HepG2 (cell line): Measurements from ENCODE around the gene ANKRD42. TPM values are rescaled to one million over a fixed set of nuclear protein-coding genes. Genes with fewer than 3 reads are reported as not detected.

ENCODE experiments used
- ATF3 ChIP-seq: sonication (generic); formaldehyde crosslinking; IDR thresholded peaks from 2 replicates; pipeline ENCODE4 v1.4.0; 2020; ENCODE audit warnings: missing genetic modification reagents
- ATM ChIP-seq: fragments of 450-650 bp; IDR thresholded peaks from 2 replicates; pipeline ENCODE4 v1.7.1; 2017; ENCODE audit warnings: mild to moderate bottlenecking, borderline replicate concordance
- CAMTA2 ChIP-seq: sonication (generic); formaldehyde crosslinking; IDR thresholded peaks from 2 replicates; pipeline ENCODE4 v1.4.0; 2020; ENCODE audit warnings: mild to moderate bottlenecking, missing genetic modification reagents, borderline replicate concordance
- CENPBD1 ChIP-seq: sonication (generic); formaldehyde crosslinking; IDR thresholded peaks from 2 replicates; pipeline ENCODE4 v1.8.0; 2022; ENCODE audit warnings: missing genetic modification reagents, low read depth, mild to moderate bottlenecking, borderline replicate concordance
- GLI4 ChIP-seq: sonication (generic); formaldehyde crosslinking; IDR thresholded peaks from 2 replicates; pipeline ENCODE4 v1.5.1; 2020; ENCODE audit warnings: missing genetic modification reagents, mild to moderate bottlenecking, moderate library complexity, borderline replicate concordance
- GPN1 ChIP-seq: sonication (generic); formaldehyde crosslinking; IDR thresholded peaks from 2 replicates; pipeline ENCODE4 v1.5.1; 2020; ENCODE audit warnings: missing genetic modification reagents, borderline replicate concordance
- HNRNPH1 ChIP-seq: fragments of 200-400 bp; formaldehyde crosslinking; optimal IDR thresholded peaks from 2 replicates; pipeline ENCODE3; 2017; ENCODE audit warnings: mild to moderate bottlenecking, low read depth, low read length
- IKZF1 ChIP-seq: fragments of 450-650 bp; IDR thresholded peaks from 2 replicates; pipeline ENCODE4 v1.7.1; 2016
- KDM3A ChIP-seq: IDR thresholded peaks from 2 replicates; pipeline ENCODE4 v1.6.1; 2018; ENCODE audit warnings: low read depth, missing compliant biosample characterization
- NONO ChIP-seq, 2 experiments: fragments of 450-650 bp in 1 of 2; sonication (generic) in 1 of 2; formaldehyde crosslinking in 1 of 2; IDR thresholded peaks in 1 of 2; conservative IDR thresholded peaks in 1 of 2; 2 replicates each; pipeline versions ENCODE4 v1.6.1 to v1.8.0; 2017 to 2022; ENCODE audit warnings: mild to moderate bottlenecking in 1 of 2, missing genetic modification reagents in 1 of 2, moderate library complexity in 1 of 2
- NR2F6 ChIP-seq, 2 experiments: IDR thresholded peaks; 2 replicates each; pipeline ENCODE4 v1.6.1; 2016; ENCODE audit warnings: antibody characterized with exemption in 1 of 2, mild to moderate bottlenecking in 1 of 2
- RFXAP ChIP-seq: sonication (generic); formaldehyde crosslinking; IDR thresholded peaks from 2 replicates; pipeline ENCODE4 v1.4.0; 2020; ENCODE audit warnings: missing genetic modification reagents, borderline replicate concordance
- SNAPC4 ChIP-seq: sonication (generic); formaldehyde crosslinking; IDR thresholded peaks from 2 replicates; pipeline ENCODE4 v1.4.0; 2020; ENCODE audit warnings: mild to moderate bottlenecking, missing genetic modification reagents
- TCF7L2 ChIP-seq: IDR thresholded peaks from 2 replicates; pipeline ENCODE4 v1.6.1; 2011; ENCODE audit warnings: mild to moderate bottlenecking, low read depth, low read length, moderate library complexity
- ZFP1 ChIP-seq: IDR thresholded peaks from 2 replicates; pipeline ENCODE4 v1.6.1; 2016
- ZNF136 ChIP-seq: sonication (generic); formaldehyde crosslinking; IDR thresholded peaks from 2 replicates; pipeline ENCODE4 v1.8.1; 2022; ENCODE audit warnings: low read depth, mild to moderate bottlenecking, moderate library complexity, missing genetic modification reagents
- ZNF260 ChIP-seq: sonication (generic); formaldehyde crosslinking; IDR thresholded peaks from 2 replicates; pipeline ENCODE4 v1.4.0; 2020; ENCODE audit warnings: missing genetic modification reagents, low read depth, mild to moderate bottlenecking, borderline replicate concordance
- ZNF543 ChIP-seq: sonication (generic); formaldehyde crosslinking; IDR thresholded peaks from 2 replicates; pipeline ENCODE4 v1.4.0; 2020; ENCODE audit warnings: mild to moderate bottlenecking, missing genetic modification reagents
- polyA plus RNA-seq, 8 experiments: library from polyadenylated mRNA; depleted of rRNA in 3 of 8; stranded (reverse) in 7 of 8; unstranded in 1 of 8; fragments of >200 nt; fragmentation: Illumina TruSeq in 4 of 8; extraction: Trizol in 4 of 8; gene quantifications; 2 replicates each; pipeline versions ENCODE4 v1.2.1 to v1.2.3, GENCODE V29; 2011 to 2016; ENCODE audit warnings: low read depth in 4 of 8, missing spikeins in 1 of 8, mixed read lengths in 1 of 8; ENCODE audit not compliant: insufficient read depth in 1 of 8
- total RNA-seq, 5 experiments: library from RNA; depleted of rRNA; stranded (reverse); fragments of >200 nt; fragmentation: Illumina TruSeq; extraction: Trizol; gene quantifications; 2 replicates each; pipeline ENCODE4 v1.2.3, GENCODE V29; 2016; ENCODE audit warnings: low read depth in 1 of 5
- TF ChIP-seq, protein P1 (sequence below): sonication (generic); formaldehyde crosslinking; IDR thresholded peaks from 2 replicates; pipeline ENCODE4 v1.5.0; 2020; ENCODE audit warnings: mild to moderate bottlenecking, missing genetic modification reagents

ANKRD42 gene
- total and polyA plus RNA-seq, 2 of the 13 experiments (the other 11 are each of a cell fraction or from before 2014, with no cell fraction given) = 2.2 to 3.7 TPM

GRCh38 chr11:83285151-83285770, 91.7 kb downstream of the ANKRD42 start (continued):
- TF ChIP-seq CENPBD1 (CRISPR knock-in tag) (no peak), GPN1 (CRISPR knock-in tag) (no peak), ZFP1 (CRISPR knock-in tag) (no peak), NONO (IDR thresholded peaks at IDR 0.05) (no peak), NONO (CRISPR knock-in tag; conservative IDR thresholded peaks at IDR 0.05) (no peak), IKZF1 (no peak), ZNF260 (CRISPR knock-in tag) (no peak), RFXAP (CRISPR knock-in tag) (no peak), TCF7L2 (no peak), SNAPC4 (no peak), GLI4 (peak; percentile 85; the same call in 1 of the 2 replicates), ATF3 (CRISPR knock-in tag) (peak; percentile 23; the same call in 1 of the 2 replicates), ZNF136 (CRISPR knock-in tag) (no peak), KDM3A (no peak), NR2F6 (IDR thresholded peaks at IDR 0.05) (no peak), NR2F6 (CRISPR knock-in tag; IDR thresholded peaks at IDR 0.05) (no peak), CAMTA2 (CRISPR knock-in tag) (no peak), ZNF543 (CRISPR knock-in tag) (no peak), HNRNPH1 (no peak), ATM (no peak)
- TF ChIP-seq, protein P1, sequence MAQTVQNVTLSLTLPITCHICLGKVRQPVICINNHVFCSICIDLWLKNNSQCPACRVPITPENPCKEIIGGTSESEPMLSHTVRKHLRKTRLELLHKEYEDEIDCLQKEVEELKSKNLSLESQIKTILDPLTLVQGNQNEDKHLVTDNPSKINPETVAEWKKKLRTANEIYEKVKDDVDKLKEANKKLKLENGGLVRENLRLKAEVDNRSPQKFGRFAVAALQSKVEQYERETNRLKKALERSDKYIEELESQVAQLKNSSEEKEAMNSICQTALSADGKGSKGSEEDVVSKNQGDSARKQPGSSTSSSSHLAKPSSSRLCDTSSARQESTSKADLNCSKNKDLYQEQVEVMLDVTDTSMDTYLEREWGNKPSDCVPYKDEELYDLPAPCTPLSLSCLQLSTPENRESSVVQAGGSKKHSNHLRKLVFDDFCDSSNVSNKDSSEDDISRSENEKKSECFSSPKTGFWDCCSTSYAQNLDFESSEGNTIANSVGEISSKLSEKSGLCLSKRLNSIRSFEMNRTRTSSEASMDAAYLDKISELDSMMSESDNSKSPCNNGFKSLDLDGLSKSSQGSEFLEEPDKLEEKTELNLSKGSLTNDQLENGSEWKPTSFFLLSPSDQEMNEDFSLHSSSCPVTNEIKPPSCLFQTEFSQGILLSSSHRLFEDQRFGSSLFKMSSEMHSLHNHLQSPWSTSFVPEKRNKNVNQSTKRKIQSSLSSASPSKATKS (CRISPR knock-in tag) = no peak
